GM12874 (cell line): ENCODE results near the gene GLS.

ENCODE experiments used
- TF ChIP-seq, protein P1 (sequence below): IDR thresholded peaks from 2 replicates; pipeline ENCODE4 v1.5.1; 2011; ENCODE audit warnings: low read depth, mild to moderate bottlenecking, control low read depth, low read length, moderate library complexity; ENCODE audit not compliant: insufficient read depth

GLS gene

DNA sequence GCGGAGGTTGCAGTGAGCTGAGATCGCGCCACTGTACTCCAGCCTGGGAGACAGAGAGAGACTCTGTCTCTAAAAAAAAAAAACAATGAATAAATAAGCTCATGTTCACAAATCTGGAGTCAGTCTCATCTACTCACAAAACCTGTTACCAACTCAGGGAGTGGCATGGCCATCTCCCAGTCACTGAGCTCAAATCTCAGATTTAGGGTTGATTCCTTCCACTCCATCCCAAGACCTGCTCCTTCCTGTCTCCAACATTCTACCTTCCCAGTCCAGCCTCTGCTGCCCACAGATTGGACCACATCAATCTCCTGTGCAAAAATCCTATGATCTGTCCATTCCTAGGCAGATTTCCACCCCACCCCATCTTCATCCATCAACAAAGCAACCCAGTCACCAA is 131.7 kb downstream of the GLS start:
- TF ChIP-seq, protein P1, sequence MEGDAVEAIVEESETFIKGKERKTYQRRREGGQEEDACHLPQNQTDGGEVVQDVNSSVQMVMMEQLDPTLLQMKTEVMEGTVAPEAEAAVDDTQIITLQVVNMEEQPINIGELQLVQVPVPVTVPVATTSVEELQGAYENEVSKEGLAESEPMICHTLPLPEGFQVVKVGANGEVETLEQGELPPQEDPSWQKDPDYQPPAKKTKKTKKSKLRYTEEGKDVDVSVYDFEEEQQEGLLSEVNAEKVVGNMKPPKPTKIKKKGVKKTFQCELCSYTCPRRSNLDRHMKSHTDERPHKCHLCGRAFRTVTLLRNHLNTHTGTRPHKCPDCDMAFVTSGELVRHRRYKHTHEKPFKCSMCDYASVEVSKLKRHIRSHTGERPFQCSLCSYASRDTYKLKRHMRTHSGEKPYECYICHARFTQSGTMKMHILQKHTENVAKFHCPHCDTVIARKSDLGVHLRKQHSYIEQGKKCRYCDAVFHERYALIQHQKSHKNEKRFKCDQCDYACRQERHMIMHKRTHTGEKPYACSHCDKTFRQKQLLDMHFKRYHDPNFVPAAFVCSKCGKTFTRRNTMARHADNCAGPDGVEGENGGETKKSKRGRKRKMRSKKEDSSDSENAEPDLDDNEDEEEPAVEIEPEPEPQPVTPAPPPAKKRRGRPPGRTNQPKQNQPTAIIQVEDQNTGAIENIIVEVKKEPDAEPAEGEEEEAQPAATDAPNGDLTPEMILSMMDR, result no peak

DNA sequence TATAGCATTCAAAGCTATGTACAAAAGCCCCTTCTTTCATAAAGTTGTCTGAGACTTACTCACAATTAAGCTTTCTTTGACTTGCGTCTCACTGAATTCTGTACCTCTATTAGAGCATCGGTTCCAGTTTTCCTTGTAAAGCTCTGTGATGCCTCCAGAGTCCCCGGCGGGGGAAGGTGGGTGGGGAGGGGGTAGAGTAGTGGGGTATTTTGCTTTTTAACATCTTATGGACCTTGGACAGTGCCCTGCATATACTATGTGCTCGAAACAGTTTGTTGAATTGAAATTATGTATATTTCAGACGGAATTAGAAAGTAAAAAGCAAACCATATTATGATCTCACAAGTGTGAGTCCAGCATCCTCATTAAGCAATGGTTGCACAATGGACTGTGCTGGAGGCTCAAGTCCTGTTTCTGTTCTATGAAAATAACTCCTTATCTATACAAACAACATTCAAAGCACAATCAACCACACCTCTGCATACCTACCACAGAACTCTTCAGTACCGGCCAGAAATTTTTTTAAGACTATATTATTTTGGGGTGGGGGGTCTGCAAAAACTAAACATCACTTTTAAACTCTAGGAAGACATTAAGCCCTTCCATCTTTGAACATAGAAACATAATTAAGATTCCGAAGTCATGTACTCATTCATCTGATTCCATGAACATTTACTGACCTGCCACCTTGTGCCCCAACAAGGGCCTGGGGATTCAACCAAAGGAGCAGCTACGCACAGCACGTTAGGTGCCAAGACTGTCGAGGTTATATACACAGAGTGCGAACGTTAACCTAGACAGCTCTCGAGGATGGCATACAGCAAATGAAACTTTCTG is 132.4 kb downstream of the GLS start:
- TF ChIP-seq, protein P1, result no peak

DNA sequence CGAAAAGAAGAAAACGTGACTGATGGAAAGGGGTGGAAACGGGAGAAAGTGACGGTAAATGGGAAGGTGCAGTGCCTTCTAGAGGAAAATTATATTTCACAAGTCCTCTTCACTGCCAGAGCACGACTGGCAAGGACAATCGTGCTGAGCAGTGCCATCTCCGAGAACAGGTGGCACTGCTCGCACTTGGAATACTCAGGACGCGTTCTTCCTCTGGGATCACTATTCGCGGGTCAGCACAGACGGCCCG is 133.0 kb downstream of the GLS start:
- TF ChIP-seq, protein P1, result no peak

DNA sequence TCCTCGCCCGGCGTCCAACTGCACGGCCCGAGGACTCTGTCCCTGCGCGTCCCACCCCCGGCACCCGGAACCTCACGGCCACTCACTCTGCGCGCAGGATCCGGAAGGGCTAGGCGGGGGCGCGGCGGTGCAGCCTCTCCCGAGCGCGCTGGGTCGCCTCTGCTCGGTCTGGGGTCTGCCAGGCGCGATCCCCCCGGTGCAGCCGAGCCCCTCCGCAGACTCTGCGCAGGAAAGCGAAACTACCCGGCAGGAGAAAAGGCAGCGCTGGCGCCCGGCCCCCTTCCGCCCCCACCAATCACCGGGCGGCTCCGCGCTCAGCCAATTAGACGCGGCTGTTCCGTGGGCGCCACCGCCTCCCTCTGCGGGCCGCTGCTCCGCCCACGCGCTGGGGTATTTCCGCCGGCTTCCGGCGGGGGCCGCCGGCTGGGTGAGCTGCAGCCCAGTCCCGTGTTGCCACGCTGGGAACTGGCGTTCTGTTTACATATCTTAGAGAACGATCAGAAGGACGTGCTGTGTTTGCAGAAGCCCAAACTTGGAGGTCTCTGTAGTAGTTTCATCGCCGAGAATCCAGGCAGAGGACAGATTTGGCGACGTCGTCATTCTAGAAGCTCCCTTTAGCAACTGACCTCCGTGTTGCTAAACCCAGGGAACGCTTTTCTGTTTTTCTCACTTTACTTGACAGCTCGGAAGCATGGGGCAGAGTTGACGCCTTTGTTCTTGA is 133.5 kb downstream of the GLS start, which contains the start of gene STAT1:
Gene STAT1 (minus strand): TSS at position 240 of the 721 bp plus-strand sequence. CDS start 4,168 bp downstream, outside the sequence.
- TF ChIP-seq, protein P1, result no peak

DNA sequence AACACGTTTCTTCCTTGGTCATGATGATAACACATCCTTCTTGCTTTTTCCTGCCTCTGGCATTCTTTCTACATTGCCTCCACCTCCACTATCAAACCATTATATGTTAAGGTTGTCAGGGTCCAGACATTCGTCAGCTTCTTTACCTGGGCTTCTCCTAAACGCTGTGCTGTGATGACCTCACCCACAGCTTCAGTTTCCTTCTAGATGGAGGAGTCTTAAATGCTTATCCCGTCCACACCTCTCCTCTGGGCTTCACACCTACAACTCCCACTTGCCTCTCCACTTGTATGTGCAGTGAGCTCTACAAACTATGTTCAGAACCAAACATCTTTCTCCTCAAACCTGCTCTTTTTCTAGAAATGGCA is 134.0 kb downstream of the GLS start:
- TF ChIP-seq, protein P1, result no peak
